IMR-90 (cell line): ENCODE results near the gene NTRK3. TPM values are rescaled to one million over a fixed set of nuclear protein-coding genes. Genes with fewer than 3 reads are reported as not detected.

Source experiments
- ATAC-seq: fragments of 200-7000 bp; cut with Tn5 transposase; 2 replicates; pipeline ENCODE4 v1.9.1; 2020; ENCODE audit warnings: low read depth, mild to moderate bottlenecking, moderate library complexity
- BruUV-seq: library from RNA; stranded (reverse); fragments of 400-500 nt; replicated peaks from 2 replicates; lab custom pipeline; 2021; lab: Mats Ljungman, UMichigan
- CTCF ChIA-PET: fragments of 300-600 bp; formaldehyde crosslinking; extraction: SDS; loops from one replicate; lab custom pipeline; 2021; ENCODE audit warnings: antibody characterized with exemption; lab: Yijun Ruan, JAX
- POLR2A ChIA-PET: fragments of 300-600 bp; sonication (Branson Sonifier 250); formaldehyde crosslinking; loops from one replicate; lab custom pipeline; 2022; ENCODE audit warnings: antibody characterized with exemption; ENCODE audit not compliant: unreplicated experiment; lab: Charles Lee
- DNase-seq: peaks from one replicate; pipeline ENCODE4 v3.0.0; 2013
- H2AFZ ChIP-seq: replicated peaks from 2 replicates; pipeline ENCODE3; 2013; ENCODE audit warnings: low read length, mild to moderate bottlenecking; ENCODE audit not compliant: poor library complexity
- H2AK5ac ChIP-seq: 2 replicates; pipeline ENCODE4 v1.6.1; 2013; ENCODE audit warnings: low read depth, low read length, inconsistent platforms
- H2AK9ac ChIP-seq: replicated peaks from 2 replicates; pipeline ENCODE3; 2013; ENCODE audit warnings: mild to moderate bottlenecking, low read depth, low read length, moderate library complexity; ENCODE audit not compliant: poor library complexity
- H2BK120ac ChIP-seq: 2 replicates; pipeline ENCODE4 v1.6.1; 2013; ENCODE audit warnings: low read depth, low read length, inconsistent platforms
- H2BK15ac ChIP-seq: 3 replicates; pipeline ENCODE4 v1.6.1; 2013; ENCODE audit warnings: low read depth, low read length, inconsistent platforms
- H2BK20ac ChIP-seq: 2 replicates; pipeline ENCODE4 v1.6.1; 2013; ENCODE audit warnings: low read depth, mild to moderate bottlenecking, inconsistent platforms, low read length, moderate library complexity
- H2BK5ac ChIP-seq: 2 replicates; pipeline ENCODE4 v1.6.1; 2013; ENCODE audit warnings: mild to moderate bottlenecking, low read depth, low read length, inconsistent platforms; ENCODE audit not compliant: poor library complexity, severe bottlenecking
- H3K14ac ChIP-seq: replicated peaks from 2 replicates; pipeline ENCODE4 v1.6.1; 2013; ENCODE audit warnings: low read depth, low read length, inconsistent platforms
- H3K18ac ChIP-seq: 2 replicates; pipeline ENCODE4 v1.6.1; 2013; ENCODE audit warnings: low read depth, low read length, control low read depth
- H3K23ac ChIP-seq: 2 replicates; pipeline ENCODE4 v1.6.1; 2013; ENCODE audit warnings: low read depth, low read length, inconsistent platforms
- H3K27ac ChIP-seq: 2 replicates; pipeline ENCODE4 v1.5.1; 2013; ENCODE audit warnings: mild to moderate bottlenecking, control low read depth, low read length; ENCODE audit not compliant: insufficient read depth
- H3K27me3 ChIP-seq: 2 replicates; pipeline ENCODE4 v1.6.1; 2013; ENCODE audit warnings: low read length; ENCODE audit not compliant: control insufficient read depth, insufficient read depth
- H3K36me3 ChIP-seq: 2 replicates; pipeline ENCODE4 v1.6.1; 2013; ENCODE audit warnings: low read length, mixed read lengths; ENCODE audit not compliant: control insufficient read depth, insufficient read depth
- H3K4ac ChIP-seq: 2 replicates; pipeline ENCODE4 v1.6.1; 2013; ENCODE audit warnings: low read depth, low read length, inconsistent platforms
- H3K4me1 ChIP-seq: 2 replicates; pipeline ENCODE4 v1.6.1; 2013; ENCODE audit warnings: low read length, mixed read lengths; ENCODE audit not compliant: control insufficient read depth, insufficient read depth
- H3K4me2 ChIP-seq: 2 replicates; pipeline ENCODE4 v1.6.1; 2013; ENCODE audit warnings: low read depth, mild to moderate bottlenecking, control low read depth, low read length, moderate library complexity
- H3K4me3 ChIP-seq: 2 replicates; pipeline ENCODE4 v1.5.1; 2013; ENCODE audit warnings: low read depth, mild to moderate bottlenecking, control low read depth, low read length, moderate library complexity; ENCODE audit not compliant: insufficient read depth
- H3K56ac ChIP-seq: 2 replicates; pipeline ENCODE4 v1.6.1; 2013; ENCODE audit warnings: low read length, inconsistent platforms; ENCODE audit not compliant: insufficient read depth; ENCODE audit errors: extremely low read depth
- H3K79me1 ChIP-seq, 2 experiments: 2 replicates each; pipeline ENCODE4 v1.6.1; 2013; ENCODE audit warnings: low read length in 2 of 2, inconsistent platforms in 1 of 2, low read depth in 1 of 2
- H3K9ac ChIP-seq: 2 replicates; pipeline ENCODE4 v1.6.1; 2013; ENCODE audit warnings: low read depth, low read length, control low read depth
- H3K9me1 ChIP-seq: 2 replicates; pipeline ENCODE4 v1.6.1; 2013; ENCODE audit warnings: low read length, inconsistent platforms; ENCODE audit not compliant: insufficient read depth
- H3K9me3 ChIP-seq: 2 replicates; pipeline ENCODE4 v1.6.1; 2013; ENCODE audit warnings: low read length; ENCODE audit not compliant: control insufficient read depth, insufficient read depth
- H4K20me1 ChIP-seq: 2 replicates; pipeline ENCODE4 v1.6.1; 2013; ENCODE audit warnings: low read length, inconsistent platforms; ENCODE audit not compliant: insufficient read depth
- H4K5ac ChIP-seq: 2 replicates; pipeline ENCODE4 v1.6.1; 2013; ENCODE audit warnings: mild to moderate bottlenecking, low read depth, low read length, control low read depth
- H4K8ac ChIP-seq, 2 experiments: 2 replicates each; pipeline ENCODE4 v1.6.1; 2013; ENCODE audit warnings: low read depth in 2 of 2, low read length in 2 of 2, control low read depth in 1 of 2, inconsistent platforms in 1 of 2
- H4K91ac ChIP-seq: 2 replicates; pipeline ENCODE4 v1.6.1; 2013; ENCODE audit warnings: low read depth, low read length, inconsistent platforms; ENCODE audit not compliant: insufficient read depth
- BHLHE40 ChIP-seq: fragments of 150-350 bp; IDR thresholded peaks from 2 replicates; pipeline ENCODE4 v1.6.1; 2016; ENCODE audit warnings: mild to moderate bottlenecking, low read depth, low read length
- CEBPB ChIP-seq: IDR thresholded peaks from 2 replicates; pipeline ENCODE4 v1.6.1; 2012; ENCODE audit warnings: low read depth, low read length, improper control_type of control experiment
- CHD1 ChIP-seq: IDR thresholded peaks from 2 replicates; pipeline ENCODE4 v1.6.1; 2012; ENCODE audit warnings: low read depth, low read length, improper control_type of control experiment
- CTCF ChIP-seq: conservative IDR thresholded peaks from 2 replicates; pipeline ENCODE4 v1.5.1; 2012; ENCODE audit warnings: mild to moderate bottlenecking, low read depth, low read length, improper control_type of control experiment
- ELK1 ChIP-seq: fragments of 150-350 bp; IDR thresholded peaks from 2 replicates; pipeline ENCODE4 v1.6.1; 2016; ENCODE audit warnings: low read depth, mild to moderate bottlenecking, low read length, moderate library complexity, borderline replicate concordance
- FOS ChIP-seq: fragments of 150-350 bp; IDR thresholded peaks from 2 replicates; pipeline ENCODE4 v1.6.1; 2016; ENCODE audit warnings: low read depth, low read length
- MAFK ChIP-seq: IDR thresholded peaks from 2 replicates; pipeline ENCODE4 v1.6.1; 2012; ENCODE audit warnings: low read depth, low read length, improper control_type of control experiment
- MAZ ChIP-seq: IDR thresholded peaks from 2 replicates; pipeline ENCODE4 v1.6.1; 2012; ENCODE audit warnings: low read depth, mild to moderate bottlenecking, low read length, improper control_type of control experiment, moderate library complexity, borderline replicate concordance
- MXI1 ChIP-seq: IDR thresholded peaks from 2 replicates; pipeline ENCODE4 v1.6.1; 2012; ENCODE audit warnings: low read depth, mild to moderate bottlenecking, low read length, moderate library complexity, borderline replicate concordance
- NFE2L2 ChIP-seq: fragments of 150-350 bp; IDR thresholded peaks from 2 replicates; pipeline ENCODE4 v1.6.1; 2016; ENCODE audit warnings: low read depth, mild to moderate bottlenecking, low read length
- POLR2A ChIP-seq: IDR thresholded peaks from 2 replicates; pipeline ENCODE4 v1.6.1; 2012; ENCODE audit warnings: mild to moderate bottlenecking, low read depth, low read length
- RAD21 ChIP-seq: IDR thresholded peaks from 2 replicates; pipeline ENCODE4 v1.6.1; 2012; ENCODE audit warnings: low read length, improper control_type of control experiment
- RCOR1 ChIP-seq: IDR thresholded peaks from 2 replicates; pipeline ENCODE4 v1.6.1; 2012; ENCODE audit warnings: mild to moderate bottlenecking, low read length, improper control_type of control experiment; ENCODE audit not compliant: insufficient replicate concordance
- RFX5 ChIP-seq: IDR thresholded peaks from 2 replicates; pipeline ENCODE4 v1.8.0; 2012; ENCODE audit warnings: low read depth, mild to moderate bottlenecking, low read length, moderate library complexity
- SMC3 ChIP-seq: fragments of 150-350 bp; IDR thresholded peaks from 2 replicates; pipeline ENCODE4 v1.6.1; 2016; ENCODE audit warnings: low read depth, mild to moderate bottlenecking, antibody characterized with exemption, low read length, moderate library complexity
- USF2 ChIP-seq: fragments of 150-350 bp; IDR thresholded peaks from 2 replicates; pipeline ENCODE4 v1.6.1; 2017; ENCODE audit warnings: mild to moderate bottlenecking, antibody characterized with exemption, low read length, low read depth
- WGBS, 2 experiments: methylation state at CpG; one replicate each; pipeline versions ENCODE4 v1.1.5 to v1.1.7; 2013; ENCODE audit warnings: missing lambda C conversion rate in 2 of 2; ENCODE audit not compliant: insufficient read length in 1 of 2; ENCODE audit errors: extremely low coverage in 2 of 2; 5-methylcytosine and 5-hydroxymethylcytosine counted together
- dilution Hi-C: fragments of 300-500 bp; cut with HindIII; formaldehyde crosslinking; loops from one replicate; pipeline ENCODE4 v1.14.3; 2018; ENCODE audit warnings: low sequenced_read_pairs; ENCODE audit not compliant: unreplicated experiment
- in situ Hi-C: fragments of 300-500 bp; cut with MboI; formaldehyde crosslinking; loops from 3 replicates; pipeline ENCODE4 v1.14.3; 2019; ENCODE audit warnings: low sequenced_read_pairs, inconsistent platforms, mixed read lengths
- intact Hi-C: fragments of 100-400 bp; cut with micrococcal nuclease; formaldehyde crosslinking; loops from 2 replicates; pipeline ENCODE4 v1.10.0; 2022
- polyA plus RNA-seq, 3 experiments: library from polyadenylated mRNA; depleted of rRNA; stranded (reverse); fragments of >200 nt; gene quantifications; 2 replicates each; pipeline ENCODE4 v1.2.3, GENCODE V29; 2012; ENCODE audit warnings: low replicate concordance in 1 of 3
- total RNA-seq: library from RNA; depleted of rRNA; stranded (reverse); fragments of >200 nt; gene quantifications from 2 replicates; pipeline ENCODE4 v1.2.3, GENCODE V29; 2012

The NTRK3 gene
- total and polyA plus RNA-seq, 2 of the 4 experiments (the other 2 are of a cell fraction): under 0.01 to 0.15 TPM

- Histone ChIP-seq H3K4me1 (no peaks in the 10 kb centered on the region), H4K8ac (no peak overlapping the region), H3K27me3 (no peaks in the 10 kb centered on the region), H3K4me3 (no peak overlapping the region), H2BK5ac (no peak overlapping the region), H3K4me2 (no peak overlapping the region), H4K20me1 (no peaks in the 10 kb centered on the region), H2AK5ac (no peak overlapping the region), H2BK20ac (no peak overlapping the region), H3K79me1 (no peaks in the 10 kb centered on the region), H3K27ac (no peak overlapping the region), H2AK9ac (no peak overlapping the region), H2BK15ac (no peak overlapping the region), H2BK120ac (no peak overlapping the region), H3K18ac (no peak overlapping the region), H3K36me3 (no peaks in the 10 kb centered on the region), H3K9ac (no peak overlapping the region), H3K56ac (no peak overlapping the region), H4K91ac (no peak overlapping the region), H4K5ac (no peak overlapping the region), H3K9me1 (no peaks in the 10 kb centered on the region), H3K23ac (no peak overlapping the region), H2AFZ (no peak overlapping the region), H3K14ac (no peak overlapping the region), H3K4ac (no peak overlapping the region), H3K9me3 (no peaks in the 10 kb centered on the region)
- BruUV-seq: no TSS peak
- intact Hi-C loops: no loop called here
- WGBS, 2 experiments: no CpG with 5 or more reads among the region's 2 CpGs
- dilution Hi-C loops: no loop called here
- CTCF ChIA-PET: no interaction called here
- TF ChIP-seq CHD1: no peak
- no peak for TF ChIP-seq BHLHE40
- no peak for TF ChIP-seq NFE2L2
- no peak for TF ChIP-seq RCOR1
- TF ChIP-seq USF2: no peak
- no peak for TF ChIP-seq MAFK
- TF ChIP-seq CEBPB: no peak
- TF ChIP-seq SMC3: no peak
- no peak for TF ChIP-seq POLR2A
- no peak for TF ChIP-seq MXI1
- TF ChIP-seq RAD21: no peak
- no peak for TF ChIP-seq RFX5
- no peak for TF ChIP-seq ELK1
- no peak for TF ChIP-seq MAZ
- TF ChIP-seq FOS: no peak
- no peak for TF ChIP-seq CTCF
- DNase-seq (no peak), ATAC-seq (no peak)
- in situ Hi-C loops: no loop called here
- POLR2A ChIA-PET: no interaction called here
Observed at GRCh38 chr15:87986776-87987175, 269.8 kb downstream of the NTRK3 start.
